OCI-LY3 (cell line): ENCODE results near the gene SLC6A11.

Experiments
- CTCF ChIP-seq: fragments of 200-600, 300-600 bp; sonication (generic); IDR thresholded peaks from 2 replicates; pipeline ENCODE4 v1.5.1; 2014; ENCODE audit warnings: antibody characterized with exemption, low read length, low read depth
- EZH2phosphoT487 ChIP-seq: fragments of 200-600 bp; shearing (Covaris generic); IDR thresholded peaks from 2 replicates; pipeline ENCODE4 v1.6.1; 2018; ENCODE audit warnings: antibody characterized with exemption, mixed run types, low read depth

- no peak for TF ChIP-seq CTCF
- no peak for TF ChIP-seq EZH2phosphoT487
These were observed 135.4 kb downstream of the SLC6A11 start for GRCh38 chr3:10951295-10951926.
